ENCODE results near the gene QDPR. TPM values are rescaled to one million over a fixed set of nuclear protein-coding genes. Genes with fewer than 3 reads are reported as not detected.

QDPR gene
- polyA plus RNA-seq, 1 donor (not counting 4 experiments of a cell fraction or from before 2014, with no cell fraction given), result 65.6 TPM

GRCh38 chr4:17516980-17517379 is 5.1 kb upstream of the QDPR start:
- peaks cover 4% of the 10 kb centered on the region for H3K27me3 ChIP-seq (ENCODE audit: control insufficient read depth, extremely low read depth, insufficient read depth, low read length)
- no peak overlapping the region for H2AFZ ChIP-seq (ENCODE audit: control insufficient read depth, low read length)
- no peak overlapping the region for H3K4me3 ChIP-seq (ENCODE audit: control insufficient read depth in 2 of 3, extremely low read depth in 1 of 3, insufficient read depth in 2 of 3, low read depth in 1 of 3, low read length in 3 of 3)
- no peak for FAIRE-seq
- H3K9me1 ChIP-seq (ENCODE audit: control insufficient read depth, extremely low read depth, insufficient read depth, low read length), result no peaks in the 10 kb centered on the region
- peaks cover 15% of the 10 kb centered on the region for H3K4me1 ChIP-seq (ENCODE audit: control insufficient read depth, extremely low read depth, insufficient read depth, low read length)
- H3K9me3 ChIP-seq (ENCODE audit: control insufficient read depth, low read depth, low read length), result no peaks in the 10 kb centered on the region
- H3K27ac ChIP-seq (ENCODE audit: control insufficient read depth, insufficient read depth, low read length), result no peak overlapping the region
- H3K79me2 ChIP-seq (ENCODE audit: control insufficient read depth, insufficient read depth, low read length), result no peaks in the 10 kb centered on the region
- no peak for TF ChIP-seq EZH2 (IDR thresholded peaks at IDR 0.05; ENCODE audit: low read length)
- TF ChIP-seq, protein P1, sequence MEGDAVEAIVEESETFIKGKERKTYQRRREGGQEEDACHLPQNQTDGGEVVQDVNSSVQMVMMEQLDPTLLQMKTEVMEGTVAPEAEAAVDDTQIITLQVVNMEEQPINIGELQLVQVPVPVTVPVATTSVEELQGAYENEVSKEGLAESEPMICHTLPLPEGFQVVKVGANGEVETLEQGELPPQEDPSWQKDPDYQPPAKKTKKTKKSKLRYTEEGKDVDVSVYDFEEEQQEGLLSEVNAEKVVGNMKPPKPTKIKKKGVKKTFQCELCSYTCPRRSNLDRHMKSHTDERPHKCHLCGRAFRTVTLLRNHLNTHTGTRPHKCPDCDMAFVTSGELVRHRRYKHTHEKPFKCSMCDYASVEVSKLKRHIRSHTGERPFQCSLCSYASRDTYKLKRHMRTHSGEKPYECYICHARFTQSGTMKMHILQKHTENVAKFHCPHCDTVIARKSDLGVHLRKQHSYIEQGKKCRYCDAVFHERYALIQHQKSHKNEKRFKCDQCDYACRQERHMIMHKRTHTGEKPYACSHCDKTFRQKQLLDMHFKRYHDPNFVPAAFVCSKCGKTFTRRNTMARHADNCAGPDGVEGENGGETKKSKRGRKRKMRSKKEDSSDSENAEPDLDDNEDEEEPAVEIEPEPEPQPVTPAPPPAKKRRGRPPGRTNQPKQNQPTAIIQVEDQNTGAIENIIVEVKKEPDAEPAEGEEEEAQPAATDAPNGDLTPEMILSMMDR (optimal IDR thresholded peaks at IDR 0.05 in 1 of 3, IDR thresholded peaks at IDR 0.05 in 1 of 3, conservative IDR thresholded peaks at IDR 0.05 in 1 of 3; ENCODE audit: extremely low read depth in 1 of 3, insufficient read depth in 2 of 3, low read length in 3 of 3), result no peak
- no peaks in the 10 kb centered on the region for H4K20me1 ChIP-seq (ENCODE audit: control insufficient read depth, extremely low read depth, insufficient read depth, low read length)
- no peaks in the 10 kb centered on the region for H3K36me3 ChIP-seq (ENCODE audit: control insufficient read depth in 2 of 2, extremely low read depth in 1 of 2, insufficient read depth in 2 of 2, low read length in 2 of 2)
- DNase-seq (ENCODE audit: low read depth, low spot score), result no peak
- no peak overlapping the region for H3K4me2 ChIP-seq (ENCODE audit: control insufficient read depth, extremely low read depth, insufficient read depth, low read depth, low read length)
- dilution Hi-C loops (cut with MboI; ENCODE audit: extremely low pct_ligation_motif_present, low sequenced_read_pairs), result no loop called here
- H3K9ac ChIP-seq (ENCODE audit: control insufficient read depth, extremely low read depth, insufficient read depth, low read length), result no peak overlapping the region

GRCh38 chr4:17515445-17516407 is 3.8 kb upstream of the QDPR start:
- Histone ChIP-seq H3K9me1 (ENCODE audit: control insufficient read depth, extremely low read depth, insufficient read depth, low read length) (no peaks in the 10 kb centered on the region), H3K36me3 (ENCODE audit: control insufficient read depth in 2 of 2, extremely low read depth in 1 of 2, insufficient read depth in 2 of 2, low read length in 2 of 2) (no peaks in the 10 kb centered on the region), H3K79me2 (ENCODE audit: control insufficient read depth, insufficient read depth, low read length) (peaks cover 8% of the 10 kb centered on the region), H3K4me3 (ENCODE audit: control insufficient read depth in 2 of 3, extremely low read depth in 1 of 3, insufficient read depth in 2 of 3, low read depth in 1 of 3, low read length in 3 of 3) (no peak overlapping the region), H3K4me2 (ENCODE audit: control insufficient read depth, extremely low read depth, insufficient read depth, low read depth, low read length) (no peak overlapping the region), H3K9me3 (ENCODE audit: control insufficient read depth, low read depth, low read length) (no peaks in the 10 kb centered on the region), H2AFZ (ENCODE audit: control insufficient read depth, low read length) (no peak overlapping the region), H4K20me1 (ENCODE audit: control insufficient read depth, extremely low read depth, insufficient read depth, low read length) (no peaks in the 10 kb centered on the region), H3K9ac (ENCODE audit: control insufficient read depth, extremely low read depth, insufficient read depth, low read length) (no peak overlapping the region), H3K27ac (ENCODE audit: control insufficient read depth, insufficient read depth, low read length) (no peak overlapping the region), H3K4me1 (ENCODE audit: control insufficient read depth, extremely low read depth, insufficient read depth, low read length) (peaks cover 19% of the 10 kb centered on the region), H3K27me3 (ENCODE audit: control insufficient read depth, extremely low read depth, insufficient read depth, low read length) (peaks cover 4% of the 10 kb centered on the region)
- TF ChIP-seq, protein P1 (optimal IDR thresholded peaks at IDR 0.05 in 1 of 3, IDR thresholded peaks at IDR 0.05 in 1 of 3, conservative IDR thresholded peaks at IDR 0.05 in 1 of 3; ENCODE audit: extremely low read depth in 1 of 3, insufficient read depth in 2 of 3, low read length in 3 of 3), result no peak
- TF ChIP-seq EZH2 (IDR thresholded peaks at IDR 0.05; ENCODE audit: low read length), result no peak
- DNase-seq (ENCODE audit: low read depth, low spot score) (no peak), FAIRE-seq (no peak)
- dilution Hi-C loops (cut with MboI; ENCODE audit: extremely low pct_ligation_motif_present, low sequenced_read_pairs), result no loop called here
